LNCAP (cell line): ENCODE data around the gene ITPK1.

ENCODE experiments used
- CTCF ChIP-seq: fragments of 450-650 bp; IDR thresholded peaks from 2 replicates; pipeline ENCODE4 v1.5.1; 2017; ENCODE audit warnings: mild to moderate bottlenecking

ITPK1 gene

GRCh38 chr14:93011141-93011529, 104.6 kb downstream of the ITPK1 start:
- TF ChIP-seq CTCF, result no peak

- no peak for TF ChIP-seq CTCF
These were observed 105.1 kb downstream of the ITPK1 start for GRCh38 chr14:93010522-93011140.

DNA sequence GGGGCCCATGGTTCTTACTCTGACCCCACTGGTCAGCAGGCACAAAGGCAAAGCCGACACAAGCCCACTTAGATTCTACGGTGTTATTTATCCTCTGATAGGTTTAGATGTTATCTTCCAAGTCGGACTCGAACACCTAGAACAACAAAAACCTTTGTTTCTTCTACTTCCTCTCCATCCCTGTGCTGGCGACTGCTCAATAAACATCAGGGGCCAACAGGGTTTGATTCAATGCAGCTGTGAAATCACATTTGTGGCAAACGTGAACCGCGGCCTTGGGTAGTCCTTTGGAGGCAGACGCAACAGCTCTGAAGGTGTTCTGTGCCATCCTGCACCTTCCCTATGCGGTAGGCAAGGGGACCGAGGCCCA, 105.6 kb downstream of the ITPK1 start:
- TF ChIP-seq CTCF, result no peak

GRCh38 chr14:93009471-93010129, 106.1 kb downstream of the ITPK1 start:
- no peak for TF ChIP-seq CTCF

GRCh38 chr14:93008381-93008780, 107.3 kb downstream of the ITPK1 start:
- no peak for TF ChIP-seq CTCF

- TF ChIP-seq CTCF, result no peak
These were observed 108.3 kb downstream of the ITPK1 start for GRCh38 chr14:93007225-93007997.

- TF ChIP-seq CTCF, result no peak
These were observed 109.1 kb downstream of the ITPK1 start for GRCh38 chr14:93006567-93007051.
